GM19468 (cell line): ENCODE data around the gene KLRK1.
"Not testable (repeated sequence)": the region's sequence is repeated elsewhere in the genome, so short reads cannot be mapped to it uniquely, and the experiment has no call there.

Experiments
- ATAC-seq: cut with Tn5 transposase; IDR thresholded peaks from one replicate; pipeline ENCODE4 v1.9.1; 2021; ENCODE audit warnings: mild to moderate bottlenecking, moderate library complexity, moderate number of reproducible peaks; ENCODE audit not compliant: unreplicated experiment; ENCODE audit errors: extremely low read depth

Gene KLRK1

GRCh38 chr12:10389904-10390303 lies at the start of gene KLRK1:
TSS of gene KLRK1 (minus strand) at chr12:10390041. CDS start at chr12:10388810, 1,231 bp downstream.
- ATAC-seq = no peak

- ATAC-seq = not testable (repeated sequence)
Observed at GRCh38 chr12:10437601-10438000, 47.8 kb upstream of the KLRK1 start.

- ATAC-seq = not testable (repeated sequence)
Observed at GRCh38 chr12:10435816-10436215, 46.0 kb upstream of the KLRK1 start, which contains the start of gene KLRC2. TSS of gene KLRC2 (minus strand) at chr12:10436010. CDS start at chr12:10435986, 24 bp downstream.

- ATAC-seq = not testable (repeated sequence)
Observed at GRCh38 chr12:10430623-10431022, 40.8 kb upstream of the KLRK1 start.

- ATAC-seq = not testable (repeated sequence)
Observed at GRCh38 chr12:10425938-10426337, 36.1 kb upstream of the KLRK1 start.

DNA sequence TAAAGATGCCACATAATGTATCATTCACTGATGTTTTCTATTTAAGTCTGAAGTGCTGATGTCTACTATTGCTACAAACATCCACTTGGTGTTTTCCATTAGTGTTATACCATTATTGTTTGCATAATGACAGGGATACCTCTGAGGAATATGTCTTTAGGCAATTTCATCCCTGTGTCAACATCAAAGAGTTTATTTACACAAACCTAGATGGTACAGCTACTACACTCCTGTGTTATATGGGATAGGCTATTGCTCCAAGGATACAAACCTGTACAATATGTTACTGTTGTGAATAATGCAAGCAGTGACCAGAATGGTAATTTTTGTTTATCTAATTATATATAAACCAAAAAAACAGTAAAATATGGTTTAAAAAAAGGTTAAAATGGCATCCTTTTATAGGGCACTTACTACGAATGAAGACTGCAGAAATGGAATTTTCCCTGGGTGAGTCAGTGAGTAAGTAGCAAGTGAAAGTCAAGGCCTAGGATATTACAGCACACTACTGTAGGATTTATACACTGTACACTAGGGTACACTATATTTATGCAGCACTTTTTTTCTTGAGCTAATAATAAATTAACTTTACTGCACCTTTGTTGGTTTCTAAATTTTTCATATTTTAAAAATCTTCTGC lies 34.5 kb upstream of the KLRK1 start:
- ATAC-seq = not testable (repeated sequence)

- ATAC-seq = not testable (repeated sequence)
Observed at GRCh38 chr12:10422159-10422558, 32.3 kb upstream of the KLRK1 start.

DNA sequence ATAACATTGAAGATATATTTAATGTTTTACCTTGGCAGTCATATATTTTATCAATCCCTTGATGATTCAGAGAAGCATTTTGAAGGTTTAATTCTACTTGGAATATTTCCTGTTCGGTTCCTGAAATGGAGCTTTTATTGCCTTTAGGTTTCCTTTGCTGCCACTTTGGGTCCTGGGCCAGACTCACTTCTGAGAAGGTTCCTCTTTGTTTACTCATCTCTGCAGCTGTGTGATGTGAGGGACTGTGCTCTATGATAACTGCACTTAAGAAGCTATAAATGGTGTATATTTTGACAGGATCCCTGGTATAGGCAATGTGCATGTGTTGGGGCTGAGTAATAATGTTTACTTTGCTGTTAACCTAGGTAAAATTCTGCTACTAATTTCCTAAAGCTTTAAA lies 30.5 kb upstream of the KLRK1 start, which contains the start of gene KLRC3:
Gene KLRC3, minus strand, starts transcription at position 262 of the 400 bp plus-strand sequence. Its CDS starts 45 bp downstream, at position 217.
- not testable (repeated sequence) for ATAC-seq

DNA sequence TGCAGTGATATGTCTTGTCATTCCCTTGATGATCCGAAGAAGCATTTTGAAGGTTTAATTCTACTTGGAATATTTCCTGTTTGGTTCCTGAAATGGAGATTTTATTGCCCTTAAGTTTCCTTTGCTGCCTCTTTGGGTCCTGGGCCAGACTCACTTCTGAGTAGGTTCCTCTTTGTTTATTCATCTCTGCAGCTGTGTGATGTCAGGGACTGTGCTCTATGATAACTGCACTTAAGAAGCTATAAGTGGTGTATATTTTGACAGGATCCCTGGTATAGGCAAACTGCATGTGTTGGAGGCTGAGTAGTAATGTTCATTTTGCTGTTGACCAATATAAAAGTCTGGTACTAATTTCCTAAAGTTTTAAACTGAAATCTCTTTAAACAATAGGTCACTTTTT lies 19.6 kb upstream of the KLRK1 start, which contains the start of gene KLRC4:
Gene KLRC4, minus strand, starts transcription at position 366 of the 400 bp plus-strand sequence. Its CDS starts 182 bp downstream, at position 184.
- no peak for ATAC-seq

DNA sequence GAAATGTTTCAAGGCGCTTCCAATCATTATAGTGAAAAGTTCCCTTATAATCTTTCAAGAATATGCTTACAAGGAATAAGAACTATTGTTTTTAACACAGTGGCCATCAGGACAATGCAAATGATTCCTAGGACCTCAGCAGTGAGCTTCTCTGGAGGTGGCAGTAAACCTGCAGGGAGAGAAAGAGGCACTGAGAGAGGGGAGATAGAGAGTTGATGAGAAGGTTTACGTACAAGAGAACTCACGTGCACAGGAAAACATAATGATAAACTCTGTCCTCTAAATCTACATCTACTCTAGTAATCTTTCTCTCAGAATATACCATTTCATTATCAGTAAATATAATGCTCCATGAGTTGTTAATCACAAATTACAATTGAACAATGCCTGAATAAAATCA lies 19.0 kb upstream of the KLRK1 start:
- no peak for ATAC-seq

DNA sequence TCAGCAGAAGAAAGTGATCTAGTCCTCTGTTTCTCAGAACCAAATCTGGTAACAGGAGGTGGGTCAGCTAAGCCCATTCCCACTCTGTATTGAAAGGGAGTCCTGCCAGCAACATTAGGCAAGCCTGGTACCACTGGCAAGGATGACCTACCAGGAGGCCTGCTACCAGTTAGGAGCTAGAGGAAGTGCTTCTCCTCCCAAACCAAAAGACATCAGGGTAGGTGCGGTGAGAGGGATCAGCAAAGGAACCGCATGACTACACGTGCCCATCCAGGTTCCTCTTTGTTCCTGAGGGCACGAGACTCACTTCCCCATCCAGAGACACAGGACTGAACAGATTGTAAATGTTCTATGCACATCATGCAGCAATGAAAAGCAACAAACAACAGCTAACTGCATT lies 16.9 kb upstream of the KLRK1 start:
- no peak for ATAC-seq

- ATAC-seq = no peak
Observed at GRCh38 chr12:10405294-10405693, 15.5 kb upstream of the KLRK1 start.

DNA sequence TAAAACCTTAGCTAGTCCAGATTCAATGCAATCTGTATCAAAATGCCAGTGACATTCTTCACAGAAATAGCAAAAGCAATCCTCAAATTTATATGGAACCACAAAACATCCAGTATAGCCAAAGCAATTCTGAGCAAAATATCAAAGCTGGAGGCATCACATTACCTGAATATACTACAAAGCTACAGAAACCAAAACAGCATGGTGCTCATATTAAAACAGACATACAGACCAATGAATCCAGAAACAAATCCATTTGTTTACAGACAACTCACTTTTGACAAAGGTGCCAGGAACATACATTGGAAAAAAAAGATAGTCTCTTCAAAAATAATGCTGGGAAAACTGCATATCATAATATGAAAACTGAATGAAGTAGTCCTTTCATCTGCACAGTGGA lies 15.0 kb upstream of the KLRK1 start:
- ATAC-seq = no peak

GRCh38 chr12:10400829-10401228 lies 11.0 kb upstream of the KLRK1 start:
- no peak for ATAC-seq

- no peak for ATAC-seq
Observed at GRCh38 chr12:10398168-10398567, 8.3 kb upstream of the KLRK1 start.

DNA sequence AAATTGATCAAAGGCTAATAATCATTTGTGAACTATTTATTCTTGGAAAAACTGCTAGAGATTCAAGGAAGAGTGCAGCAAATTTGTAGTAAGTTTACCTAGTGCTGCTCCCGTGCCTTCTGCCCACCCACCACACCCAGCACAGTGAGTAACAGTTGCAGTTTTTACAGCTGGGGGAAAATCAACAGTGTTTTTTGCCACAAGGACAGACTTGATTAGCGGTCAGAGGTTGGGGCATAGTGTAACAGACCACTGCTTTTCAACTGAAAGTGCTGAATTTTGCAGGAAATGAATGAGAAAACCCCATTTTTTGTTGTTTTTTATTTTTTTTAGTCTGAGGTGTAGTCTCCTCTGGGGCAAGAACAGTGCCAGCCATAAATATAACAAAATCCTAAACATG lies 7.5 kb upstream of the KLRK1 start:
- ATAC-seq = no peak

DNA sequence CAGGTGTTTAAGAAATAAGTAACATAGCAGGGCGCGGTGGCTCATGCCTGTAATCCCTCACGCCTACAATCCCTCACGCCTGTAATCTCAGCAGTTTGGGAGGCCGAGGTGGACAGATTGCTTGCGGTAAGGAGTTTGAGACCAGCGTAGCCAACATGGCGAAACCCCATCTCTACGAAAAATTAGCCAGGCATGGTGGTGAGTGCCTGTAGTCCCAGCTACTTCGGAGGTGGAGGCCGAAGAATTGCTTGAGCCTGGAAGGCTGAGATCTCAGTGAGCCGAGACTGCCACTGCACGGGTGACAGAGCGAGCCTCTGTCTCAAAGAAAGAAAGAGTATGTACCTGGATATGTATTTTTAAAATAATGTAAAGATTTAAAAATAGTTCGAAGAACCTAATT lies 6.3 kb upstream of the KLRK1 start:
- not testable (repeated sequence) for ATAC-seq

DNA sequence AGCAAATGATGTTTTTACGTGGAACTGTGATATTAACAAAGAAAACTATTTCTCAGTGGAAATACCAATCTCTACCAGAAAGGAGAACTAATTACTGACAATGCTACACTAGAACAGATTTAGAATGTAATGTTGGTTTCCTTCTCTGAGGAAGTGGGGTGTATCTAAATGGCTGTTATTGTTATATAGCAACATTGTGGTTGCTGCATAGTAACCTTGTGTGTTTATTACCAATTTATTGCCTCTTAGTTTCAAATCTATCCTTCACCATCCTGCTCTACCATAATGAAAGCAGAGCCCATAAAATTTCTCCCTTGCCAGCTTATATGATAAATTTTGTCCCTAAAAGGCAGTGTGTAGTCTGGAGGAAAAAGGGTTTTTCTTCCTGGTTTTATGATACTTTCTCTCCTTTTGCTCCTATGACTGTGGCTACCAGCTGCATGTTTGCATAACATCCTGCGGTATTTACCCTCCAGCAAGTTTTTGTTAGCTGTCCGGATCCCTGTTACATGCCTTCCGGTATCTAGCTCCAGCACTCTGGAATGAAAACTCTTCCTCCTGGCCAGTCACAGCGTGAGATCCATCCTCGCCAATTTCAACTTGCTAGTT lies 5.7 kb upstream of the KLRK1 start:
- ATAC-seq = no peak

DNA sequence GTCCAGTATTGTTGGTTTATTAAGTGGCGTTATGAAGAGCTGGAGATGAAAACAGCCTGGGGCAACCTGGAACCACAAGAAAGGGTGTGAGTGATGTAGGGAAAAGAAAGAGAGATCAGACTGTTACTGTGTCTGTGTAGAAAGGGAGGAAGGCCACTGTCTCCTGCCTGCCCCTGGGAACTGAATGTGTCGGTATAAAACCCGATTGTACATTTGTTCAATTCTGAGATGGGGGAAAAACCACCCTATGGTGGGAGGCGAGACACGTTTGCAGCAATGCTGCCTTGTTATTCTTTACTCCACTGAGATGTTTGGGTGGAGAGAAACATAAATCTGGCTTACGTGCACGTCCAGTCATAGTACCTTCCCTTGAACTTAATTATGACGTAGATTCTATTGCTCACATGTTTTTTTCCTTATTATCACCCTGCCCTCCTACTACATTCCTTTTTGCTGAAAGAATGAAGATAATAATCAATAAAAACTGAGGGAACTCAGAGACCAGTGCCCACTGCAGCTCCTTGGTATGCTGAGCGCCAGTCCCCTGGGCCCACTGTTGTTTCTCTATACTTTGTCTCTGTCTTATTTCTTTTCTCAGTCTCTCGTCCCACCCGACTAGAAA lies 4.8 kb upstream of the KLRK1 start:
- not testable (repeated sequence) for ATAC-seq

- ATAC-seq = no peak
Observed at GRCh38 chr12:10393291-10393690, 3.5 kb upstream of the KLRK1 start.

DNA sequence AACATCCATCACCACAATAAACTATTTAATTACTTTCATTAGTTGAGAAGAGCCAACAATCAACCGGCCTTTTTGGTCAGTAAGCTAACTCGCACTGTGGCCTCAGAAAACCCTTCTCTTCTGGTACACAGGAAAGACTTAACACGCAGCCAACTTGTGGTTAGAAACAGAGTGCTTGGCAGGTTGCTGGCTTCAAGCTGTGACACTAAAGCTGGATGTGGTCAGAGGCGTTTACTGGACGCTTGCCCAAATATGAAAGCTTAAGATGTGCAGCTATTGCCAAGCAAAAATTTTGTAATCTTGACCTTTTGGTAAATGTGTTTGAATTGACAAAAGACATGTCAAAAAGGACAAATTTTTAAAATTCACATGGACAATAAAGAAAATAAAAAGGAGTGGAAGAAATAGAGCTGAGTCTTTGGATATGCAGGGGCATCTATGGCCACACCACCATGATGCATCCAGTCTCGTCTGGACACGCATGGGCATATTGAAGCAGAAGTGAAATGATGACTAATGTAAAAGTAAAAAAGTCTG lies 2.6 kb upstream of the KLRK1 start:
- peak; percentile 68 for ATAC-seq
